Omental fat pad (tissue), 4 donors: ENCODE results near the gene ENPP1. TPM values are rescaled to one million over a fixed set of nuclear protein-coding genes. Genes with fewer than 3 reads are reported as not detected.

ENCODE experiments used
- ATAC-seq: fragments of 150-250 bp; one replicate; pipeline ENCODE4 v1.9.1; 2016; ENCODE audit warnings: mild to moderate bottlenecking, moderate library complexity; ENCODE audit not compliant: low FRiP score
- DNase-seq: peaks from one replicate; pipeline ENCODE4 v3.0.0-alpha.2; 2019; ENCODE audit warnings: low spot score
- total RNA-seq, 4 donors: library from RNA; depleted of rRNA; stranded (reverse); fragments of >200 nt; gene quantifications; one replicate each; pipeline ENCODE4 v1.1.0, GENCODE V29; 2016
- TF ChIP-seq, protein P1 (sequence below), 3 donors: fragments of 450-650 bp; IDR thresholded peaks; one replicate each; pipeline ENCODE4 v1.5.1; 2016 to 2017; ENCODE audit warnings: antibody characterized with exemption in 3 of 3, mild to moderate bottlenecking in 3 of 3, moderate library complexity in 2 of 3

ENPP1 gene
- 10 to 100 TPM; 10.9 to 60.8 (median 19.3) TPM for total RNA-seq

DNA sequence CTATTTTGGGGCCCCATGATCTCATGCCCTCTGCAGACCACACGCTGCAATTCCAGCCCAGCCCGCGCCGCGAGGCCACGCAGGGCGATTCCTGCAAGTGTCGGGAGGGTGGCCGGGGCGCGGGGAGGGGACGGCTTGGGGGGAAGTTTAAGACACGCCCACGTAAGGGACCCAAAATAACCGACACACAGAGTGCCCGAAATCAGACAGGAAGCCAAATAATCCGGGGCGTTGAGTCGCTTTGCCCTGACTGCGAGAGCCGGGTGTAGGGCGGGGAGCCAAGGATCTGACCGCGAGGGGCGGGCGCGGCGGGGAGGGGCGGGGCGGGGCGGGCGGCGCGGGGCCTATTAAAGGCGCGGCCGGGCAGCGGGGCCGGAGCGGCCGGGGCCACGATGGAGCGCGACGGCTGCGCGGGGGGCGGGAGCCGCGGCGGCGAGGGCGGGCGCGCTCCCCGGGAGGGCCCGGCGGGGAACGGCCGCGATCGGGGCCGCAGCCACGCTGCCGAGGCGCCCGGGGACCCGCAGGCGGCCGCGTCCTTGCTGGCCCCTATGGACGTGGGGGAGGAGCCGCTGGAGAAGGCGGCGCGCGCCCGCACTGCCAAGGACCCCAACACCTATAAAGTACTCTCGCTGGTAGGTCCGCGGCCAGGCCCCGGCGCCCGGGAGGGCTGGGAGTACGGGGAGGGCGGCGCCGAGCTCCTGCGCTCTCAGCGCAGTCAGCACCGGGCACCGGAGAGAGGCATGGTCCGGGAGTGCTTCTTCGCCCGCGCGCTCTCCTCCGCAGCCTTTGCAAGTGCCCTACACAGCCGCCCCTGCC lies at the start of gene ENPP1:
TSS of gene ENPP1 (plus strand) at position 377 of the 816 bp plus-strand sequence. CDS start at position 393, 16 bp downstream.
- DNase-seq (peak; percentile 28), ATAC-seq (peak; percentile 91)
- TF ChIP-seq, protein P1, sequence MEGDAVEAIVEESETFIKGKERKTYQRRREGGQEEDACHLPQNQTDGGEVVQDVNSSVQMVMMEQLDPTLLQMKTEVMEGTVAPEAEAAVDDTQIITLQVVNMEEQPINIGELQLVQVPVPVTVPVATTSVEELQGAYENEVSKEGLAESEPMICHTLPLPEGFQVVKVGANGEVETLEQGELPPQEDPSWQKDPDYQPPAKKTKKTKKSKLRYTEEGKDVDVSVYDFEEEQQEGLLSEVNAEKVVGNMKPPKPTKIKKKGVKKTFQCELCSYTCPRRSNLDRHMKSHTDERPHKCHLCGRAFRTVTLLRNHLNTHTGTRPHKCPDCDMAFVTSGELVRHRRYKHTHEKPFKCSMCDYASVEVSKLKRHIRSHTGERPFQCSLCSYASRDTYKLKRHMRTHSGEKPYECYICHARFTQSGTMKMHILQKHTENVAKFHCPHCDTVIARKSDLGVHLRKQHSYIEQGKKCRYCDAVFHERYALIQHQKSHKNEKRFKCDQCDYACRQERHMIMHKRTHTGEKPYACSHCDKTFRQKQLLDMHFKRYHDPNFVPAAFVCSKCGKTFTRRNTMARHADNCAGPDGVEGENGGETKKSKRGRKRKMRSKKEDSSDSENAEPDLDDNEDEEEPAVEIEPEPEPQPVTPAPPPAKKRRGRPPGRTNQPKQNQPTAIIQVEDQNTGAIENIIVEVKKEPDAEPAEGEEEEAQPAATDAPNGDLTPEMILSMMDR (IDR thresholded peaks at IDR 0.05) = no peak

DNA sequence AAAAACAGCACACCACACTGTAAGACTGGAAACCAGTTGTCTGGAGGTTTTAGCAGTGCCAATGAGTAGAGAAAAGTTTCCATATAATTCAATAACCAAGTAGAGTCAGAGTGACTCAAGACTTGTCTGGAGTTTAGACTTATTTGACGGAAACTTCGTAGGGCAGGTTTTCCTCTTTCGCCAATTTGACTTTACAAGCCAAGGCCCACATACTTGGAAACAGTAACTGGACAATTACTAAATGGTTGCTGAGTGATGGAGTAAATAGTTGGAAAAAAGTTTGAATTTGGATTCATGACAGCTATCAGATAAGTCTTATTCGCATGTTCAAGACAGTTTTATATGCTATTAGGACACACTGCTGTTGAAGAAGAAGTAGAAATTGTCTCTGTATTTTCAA lies 48.9 kb upstream of the ENPP1 start:
- TF ChIP-seq, protein P1 (IDR thresholded peaks at IDR 0.05) = no peak
- no peak for DNase-seq
- ATAC-seq = peak; percentile 45

DNA sequence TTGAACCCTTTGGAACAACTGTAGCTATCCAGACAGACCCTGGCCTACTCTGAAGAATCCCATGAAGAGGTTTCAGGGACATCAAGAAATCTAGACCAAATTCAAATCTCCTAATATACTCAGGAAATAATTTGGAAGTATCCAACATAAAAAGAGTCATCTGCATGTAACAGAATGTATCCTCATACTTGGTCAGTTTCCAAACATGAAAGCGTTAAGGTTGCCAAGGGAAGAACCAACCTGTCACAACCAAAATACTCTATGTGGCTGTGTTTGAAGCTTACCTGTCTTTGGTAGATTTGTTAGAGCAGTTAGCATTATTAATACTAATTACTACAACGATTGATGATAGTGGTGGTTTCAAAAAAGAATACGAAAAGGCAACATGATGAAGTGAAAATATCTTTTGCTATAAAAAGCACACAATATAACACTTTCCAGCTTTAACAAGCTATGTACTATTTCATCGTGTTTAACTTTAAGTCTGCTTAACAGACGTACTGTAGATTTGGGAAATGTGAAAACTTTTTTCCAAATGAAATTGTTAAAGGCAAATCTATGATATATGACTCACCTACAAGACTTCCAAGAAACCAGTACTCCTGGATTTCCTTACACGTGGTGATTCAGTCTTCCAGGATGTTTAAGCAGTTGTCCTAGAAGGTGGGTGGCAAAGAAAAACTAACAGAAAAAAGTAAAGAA lies 46.6 kb upstream of the ENPP1 start:
- ATAC-seq (peak; percentile 79), DNase-seq (no peak)
- TF ChIP-seq, protein P1 (IDR thresholded peaks at IDR 0.05) = no peak

DNA sequence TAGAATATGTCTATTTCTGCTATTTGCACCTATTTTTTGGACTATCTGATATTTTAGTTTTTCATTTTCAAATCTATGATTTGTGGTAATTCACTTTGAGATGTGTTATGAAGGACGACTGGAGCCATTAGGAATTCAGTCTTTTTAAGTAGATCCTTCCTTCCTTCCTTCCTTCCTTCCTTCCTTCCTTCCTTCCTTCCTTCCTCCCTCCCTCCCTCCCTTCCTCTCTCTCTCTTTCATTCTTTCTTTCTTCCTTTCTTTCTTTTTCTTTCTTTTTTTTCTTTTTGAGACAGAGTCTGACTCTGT lies 46.1 kb upstream of the ENPP1 start:
- no peak for ATAC-seq
- TF ChIP-seq, protein P1 (IDR thresholded peaks at IDR 0.05) = no peak
- DNase-seq = no peak

DNA sequence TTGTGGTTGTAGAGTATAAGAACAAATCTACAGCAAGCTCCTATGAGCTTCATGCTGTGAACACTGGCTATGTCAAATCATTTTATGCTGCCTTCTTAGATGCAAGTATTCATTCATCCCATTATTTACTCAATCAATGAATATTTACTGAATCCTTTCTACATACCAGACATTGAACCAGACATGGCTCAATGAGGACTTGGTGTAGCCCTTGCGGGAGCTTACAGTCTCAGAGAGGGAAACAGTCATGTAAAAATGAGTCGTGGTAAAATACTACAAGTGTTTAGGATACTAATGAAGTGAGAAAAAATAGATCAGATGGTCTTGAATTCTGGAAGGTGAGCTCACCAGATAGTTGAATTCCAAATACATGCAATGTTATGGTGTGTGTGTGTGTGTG lies 44.8 kb upstream of the ENPP1 start:
- DNase-seq (no peak), ATAC-seq (no peak)
- TF ChIP-seq, protein P1 (IDR thresholded peaks at IDR 0.05) = no peak

DNA sequence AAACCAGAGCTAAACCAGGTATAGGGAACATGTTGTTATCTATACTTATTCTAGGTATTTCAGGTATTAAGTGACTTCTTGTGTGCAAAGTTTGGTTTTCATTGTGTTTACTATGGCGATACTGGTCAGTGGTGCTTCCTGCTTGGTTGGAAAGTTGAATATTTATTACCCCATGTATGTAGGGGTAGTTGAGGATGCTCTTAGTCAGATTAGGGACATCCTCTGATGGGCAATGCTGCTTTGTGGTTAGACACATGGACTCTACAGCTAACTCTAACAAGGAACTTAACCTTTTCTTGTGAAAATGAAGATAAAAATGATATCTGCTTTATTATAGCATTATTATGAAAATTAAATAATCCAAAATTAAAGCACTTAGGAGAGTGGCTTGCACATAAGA lies 44.1 kb upstream of the ENPP1 start:
- no peak for ATAC-seq
- TF ChIP-seq, protein P1 (IDR thresholded peaks at IDR 0.05) = no peak
- DNase-seq = no peak

DNA sequence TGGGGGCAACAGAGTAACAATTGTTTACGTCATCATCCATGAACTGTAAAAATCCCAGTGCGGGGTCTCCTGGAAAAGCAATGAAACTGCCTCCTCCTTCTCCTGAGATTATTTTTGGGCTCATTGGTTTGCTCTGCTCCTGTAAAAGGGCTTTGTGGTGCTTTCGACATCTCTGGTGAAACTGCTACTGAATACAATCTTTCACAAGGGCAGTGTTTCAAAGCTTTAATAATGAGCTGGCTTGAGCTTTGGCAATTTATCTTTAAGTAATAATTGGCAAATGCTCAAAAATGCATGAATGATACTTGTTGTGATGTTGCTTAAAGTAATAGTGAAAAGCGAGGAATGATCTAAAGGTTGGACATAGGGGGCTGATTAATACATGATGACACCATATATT lies 43.5 kb upstream of the ENPP1 start:
- ATAC-seq (no peak), DNase-seq (no peak)
- TF ChIP-seq, protein P1 (IDR thresholded peaks at IDR 0.05) = no peak
